ENCODE results near the gene FGD3.

The FGD3 gene

DNA sequence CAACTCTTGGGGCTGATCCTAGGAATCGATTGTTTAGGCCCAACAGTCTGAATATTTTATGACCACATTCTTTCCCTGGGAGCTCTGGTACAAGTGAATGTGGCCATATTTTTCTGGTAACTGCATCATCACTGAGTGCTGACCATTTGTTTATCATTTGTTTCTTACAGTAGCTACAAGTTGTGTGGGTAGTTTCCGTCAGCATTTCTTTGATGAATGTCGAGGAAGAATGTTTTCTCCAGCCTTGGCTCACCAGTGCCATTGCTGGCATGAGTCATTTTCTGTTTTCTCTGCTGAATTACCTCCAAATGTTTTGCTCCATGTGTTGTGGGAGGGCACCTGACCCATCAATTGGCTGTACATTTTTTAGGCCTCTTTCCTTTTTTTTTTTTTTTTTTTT, 134.6 kb downstream of the FGD3 start:
- Histone ChIP-seq H3K4me3 (ENCODE audit: low read length) (no peak overlapping the region), H3K27ac (ENCODE audit: low read depth, low read length) (no peak overlapping the region), H3K36me3 (ENCODE audit: control insufficient read depth, low read length) (peaks cover 73% of the 10 kb centered on the region), H3K4me1 (ENCODE audit: control insufficient read depth, low read length) (no peaks in the 10 kb centered on the region), H3K27me3 (ENCODE audit: control insufficient read depth, low read length) (no peaks in the 10 kb centered on the region), H3K4me2 (ENCODE audit: low read length) (no peak overlapping the region), H3K9me3 (ENCODE audit: control insufficient read depth, insufficient read depth, low read length) (no peaks in the 10 kb centered on the region), H4K20me1 (ENCODE audit: control insufficient read depth, insufficient read depth, low read depth, low read length) (no peaks in the 10 kb centered on the region), H3F3A (ENCODE audit: control insufficient read depth, insufficient read depth) (no peaks in the 10 kb centered on the region; the same call in 1 of the 2 replicates), H3K9me2 (replicated peaks; ENCODE audit: control insufficient read depth, low read length) (no peaks in the 10 kb centered on the region), H3K79me2 (ENCODE audit: control insufficient read depth, low read length) (no peaks in the 10 kb centered on the region)
- TF ChIP-seq EZH2phosphoT487 (IDR thresholded peaks at IDR 0.05; ENCODE audit: borderline replicate concordance, low read length) = no peak
- TF ChIP-seq, protein P1, sequence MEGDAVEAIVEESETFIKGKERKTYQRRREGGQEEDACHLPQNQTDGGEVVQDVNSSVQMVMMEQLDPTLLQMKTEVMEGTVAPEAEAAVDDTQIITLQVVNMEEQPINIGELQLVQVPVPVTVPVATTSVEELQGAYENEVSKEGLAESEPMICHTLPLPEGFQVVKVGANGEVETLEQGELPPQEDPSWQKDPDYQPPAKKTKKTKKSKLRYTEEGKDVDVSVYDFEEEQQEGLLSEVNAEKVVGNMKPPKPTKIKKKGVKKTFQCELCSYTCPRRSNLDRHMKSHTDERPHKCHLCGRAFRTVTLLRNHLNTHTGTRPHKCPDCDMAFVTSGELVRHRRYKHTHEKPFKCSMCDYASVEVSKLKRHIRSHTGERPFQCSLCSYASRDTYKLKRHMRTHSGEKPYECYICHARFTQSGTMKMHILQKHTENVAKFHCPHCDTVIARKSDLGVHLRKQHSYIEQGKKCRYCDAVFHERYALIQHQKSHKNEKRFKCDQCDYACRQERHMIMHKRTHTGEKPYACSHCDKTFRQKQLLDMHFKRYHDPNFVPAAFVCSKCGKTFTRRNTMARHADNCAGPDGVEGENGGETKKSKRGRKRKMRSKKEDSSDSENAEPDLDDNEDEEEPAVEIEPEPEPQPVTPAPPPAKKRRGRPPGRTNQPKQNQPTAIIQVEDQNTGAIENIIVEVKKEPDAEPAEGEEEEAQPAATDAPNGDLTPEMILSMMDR (IDR thresholded peaks at IDR 0.05; ENCODE audit: low read depth, low read length, poor library complexity, severe bottlenecking) = no peak

DNA sequence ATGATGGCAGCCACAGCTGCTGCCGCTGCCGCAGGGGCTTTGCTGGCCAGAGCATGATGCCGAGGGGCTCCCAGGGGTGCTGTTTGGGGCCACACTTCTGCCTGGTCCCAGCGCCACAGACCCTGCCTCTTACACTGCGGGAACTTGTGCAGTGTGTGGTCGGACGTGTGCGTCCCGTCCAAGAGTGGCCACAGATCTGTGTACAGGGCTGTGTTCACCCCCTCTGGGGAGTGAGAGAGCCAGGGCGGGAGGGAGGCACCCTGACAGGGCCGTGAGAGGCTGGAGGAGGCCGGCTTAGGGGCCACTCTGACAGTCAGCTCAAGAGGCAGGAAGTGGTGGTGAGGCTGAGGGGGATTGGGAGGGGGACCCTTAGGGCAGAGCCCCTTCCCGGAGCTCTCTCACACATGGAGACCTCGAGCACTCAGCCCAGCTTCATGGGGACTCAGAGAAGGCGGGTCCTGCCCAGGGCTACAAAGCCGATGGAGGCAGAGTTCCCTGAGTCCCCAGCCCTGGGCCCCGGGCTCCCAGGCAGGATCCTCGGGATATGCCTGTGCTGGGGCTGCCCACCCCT, 135.6 kb downstream of the FGD3 start:
- TF ChIP-seq, protein P1 (IDR thresholded peaks at IDR 0.05; ENCODE audit: low read depth, low read length, poor library complexity, severe bottlenecking) = no peak
- TF ChIP-seq EZH2phosphoT487 (IDR thresholded peaks at IDR 0.05; ENCODE audit: borderline replicate concordance, low read length) = no peak
- no peaks in the 10 kb centered on the region for H3K9me3 ChIP-seq (ENCODE audit: control insufficient read depth, insufficient read depth, low read length)
- no peaks in the 10 kb centered on the region for H4K20me1 ChIP-seq (ENCODE audit: control insufficient read depth, insufficient read depth, low read depth, low read length)
- H3K36me3 ChIP-seq (ENCODE audit: control insufficient read depth, low read length) = peaks cover 67% of the 10 kb centered on the region
- no peaks in the 10 kb centered on the region for H3K27me3 ChIP-seq (ENCODE audit: control insufficient read depth, low read length)
- H3K27ac ChIP-seq (ENCODE audit: low read depth, low read length) = no peak overlapping the region
- H3K79me2 ChIP-seq (ENCODE audit: control insufficient read depth, low read length) = no peaks in the 10 kb centered on the region
- no peaks in the 10 kb centered on the region; the same call in 1 of the 2 replicates for H3F3A ChIP-seq (ENCODE audit: control insufficient read depth, insufficient read depth)
- no peaks in the 10 kb centered on the region for H3K9me2 ChIP-seq (replicated peaks; ENCODE audit: control insufficient read depth, low read length)
- H3K4me3 ChIP-seq (ENCODE audit: low read length) = no peak overlapping the region
- H3K4me1 ChIP-seq (ENCODE audit: control insufficient read depth, low read length) = no peaks in the 10 kb centered on the region
- no peak overlapping the region for H3K4me2 ChIP-seq (ENCODE audit: low read length)

DNA sequence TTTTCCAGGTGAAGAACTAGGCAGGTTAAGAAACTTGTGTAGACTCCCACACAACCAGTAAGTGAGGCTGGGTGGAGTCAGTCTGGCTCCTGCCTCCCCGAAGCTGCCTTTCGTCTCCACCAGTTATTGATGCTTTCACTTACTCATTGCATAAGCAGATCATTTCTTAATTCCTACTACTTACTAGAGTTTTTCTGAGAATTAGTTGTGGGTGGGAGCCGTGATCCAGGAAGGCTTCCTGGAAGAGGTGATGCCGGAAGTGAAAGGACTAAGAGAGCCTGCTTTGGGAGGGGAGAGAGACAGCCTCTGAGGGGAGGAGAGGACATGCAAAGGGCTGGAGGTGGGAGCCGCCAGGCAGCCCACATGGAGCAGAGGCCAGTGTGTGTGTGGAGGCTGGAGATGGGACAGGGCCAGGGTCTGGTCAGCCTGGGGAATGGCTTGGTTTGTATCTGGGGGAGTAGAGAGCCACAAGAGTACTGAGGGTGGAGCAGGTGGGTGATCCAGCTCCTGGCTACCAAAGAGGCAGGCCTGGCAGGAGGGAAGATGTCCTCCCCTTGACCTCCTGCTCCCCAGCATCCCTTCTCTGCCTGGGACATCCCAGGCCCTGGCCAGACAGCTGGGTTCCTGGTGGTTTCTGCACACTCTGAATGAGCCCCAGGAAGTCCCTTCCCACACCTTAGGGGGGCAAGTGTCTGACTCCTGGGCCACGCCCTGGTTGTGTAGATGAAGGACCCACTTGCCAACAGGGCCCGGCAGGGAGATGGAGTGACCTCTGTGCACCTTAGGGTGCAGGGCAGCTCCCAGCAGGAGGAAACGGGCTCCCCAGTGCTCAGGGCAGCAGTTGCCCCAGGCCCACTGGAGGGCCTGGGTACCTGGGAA, 136.5 kb downstream of the FGD3 start:
- no peaks in the 10 kb centered on the region for H3K4me1 ChIP-seq (ENCODE audit: control insufficient read depth, low read length)
- H3F3A ChIP-seq (ENCODE audit: control insufficient read depth, insufficient read depth) = no peaks in the 10 kb centered on the region; the same call in 1 of the 2 replicates
- H3K79me2 ChIP-seq (ENCODE audit: control insufficient read depth, low read length) = no peaks in the 10 kb centered on the region
- no peak overlapping the region for H3K27ac ChIP-seq (ENCODE audit: low read depth, low read length)
- TF ChIP-seq, protein P1 (IDR thresholded peaks at IDR 0.05; ENCODE audit: low read depth, low read length, poor library complexity, severe bottlenecking) = no peak
- no peak for TF ChIP-seq EZH2phosphoT487 (IDR thresholded peaks at IDR 0.05; ENCODE audit: borderline replicate concordance, low read length)
- H3K9me2 ChIP-seq (replicated peaks; ENCODE audit: control insufficient read depth, low read length) = no peaks in the 10 kb centered on the region
- no peak overlapping the region for H3K4me2 ChIP-seq (ENCODE audit: low read length)
- peaks cover 66% of the 10 kb centered on the region for H3K36me3 ChIP-seq (ENCODE audit: control insufficient read depth, low read length)
- no peaks in the 10 kb centered on the region for H3K9me3 ChIP-seq (ENCODE audit: control insufficient read depth, insufficient read depth, low read length)
- H3K4me3 ChIP-seq (ENCODE audit: low read length) = no peak overlapping the region
- no peaks in the 10 kb centered on the region for H4K20me1 ChIP-seq (ENCODE audit: control insufficient read depth, insufficient read depth, low read depth, low read length)
- no peaks in the 10 kb centered on the region for H3K27me3 ChIP-seq (ENCODE audit: control insufficient read depth, low read length)
